ENCODE data around the gene CLEC5A.
"Not testable (repeated sequence)": the region's sequence is repeated elsewhere in the genome, so short reads cannot be mapped to it uniquely, and the experiment has no call there.

CLEC5A gene

DNA sequence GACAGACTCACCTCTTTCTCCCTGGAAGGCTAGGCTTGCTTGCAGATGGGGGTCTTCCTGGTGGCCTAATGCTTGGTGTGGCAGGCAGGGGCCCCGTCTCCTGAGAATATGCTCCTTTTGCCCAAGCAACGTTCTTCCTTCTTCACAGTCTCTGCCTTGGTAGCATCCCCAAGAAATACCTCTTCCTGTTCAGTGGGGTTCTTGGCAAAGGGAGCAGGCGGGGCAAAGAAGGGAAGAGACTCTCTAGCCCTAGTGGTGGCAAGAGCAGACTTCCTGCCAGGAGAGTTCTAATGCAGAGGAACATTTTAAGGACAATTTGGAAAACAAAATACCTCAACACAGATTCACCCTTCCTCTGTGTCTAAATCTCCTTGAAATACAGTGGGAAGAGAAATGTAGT lies at the start of gene CLEC5A:
Gene CLEC5A, minus strand, starts transcription at position 179 of the 400 bp plus-strand sequence. CDS start 682 bp downstream, outside the sequence.
- no peak for DNase-seq

DNA sequence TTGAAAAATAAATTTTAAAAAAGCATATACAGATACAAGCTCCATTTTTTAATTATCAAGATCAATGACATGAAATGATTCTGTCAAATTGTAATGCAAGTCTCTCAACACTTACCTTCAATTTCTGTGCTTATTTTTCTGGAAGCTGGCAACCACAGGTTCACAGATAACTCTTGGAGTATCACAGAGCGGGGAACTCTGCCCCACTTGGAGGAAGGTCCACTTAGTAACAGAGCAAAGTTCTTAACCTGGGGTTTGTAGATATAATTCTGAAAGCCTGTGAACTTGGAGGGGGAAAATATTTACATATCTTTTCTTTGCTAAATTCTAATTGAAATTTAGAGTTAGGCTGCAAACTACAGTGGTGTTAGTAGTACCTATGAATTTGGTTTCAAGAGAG lies 46.6 kb upstream of the CLEC5A start:
- DNase-seq = no peak

GRCh38 chr7:141992688-141993087 lies 45.9 kb upstream of the CLEC5A start:
- DNase-seq = no peak

- peak; percentile 66 for DNase-seq
Observed at GRCh38 chr7:141992156-141992555, 45.4 kb upstream of the CLEC5A start.

- peak; percentile 20 for DNase-seq
Observed at GRCh38 chr7:141991140-141991539, 44.4 kb upstream of the CLEC5A start.

DNA sequence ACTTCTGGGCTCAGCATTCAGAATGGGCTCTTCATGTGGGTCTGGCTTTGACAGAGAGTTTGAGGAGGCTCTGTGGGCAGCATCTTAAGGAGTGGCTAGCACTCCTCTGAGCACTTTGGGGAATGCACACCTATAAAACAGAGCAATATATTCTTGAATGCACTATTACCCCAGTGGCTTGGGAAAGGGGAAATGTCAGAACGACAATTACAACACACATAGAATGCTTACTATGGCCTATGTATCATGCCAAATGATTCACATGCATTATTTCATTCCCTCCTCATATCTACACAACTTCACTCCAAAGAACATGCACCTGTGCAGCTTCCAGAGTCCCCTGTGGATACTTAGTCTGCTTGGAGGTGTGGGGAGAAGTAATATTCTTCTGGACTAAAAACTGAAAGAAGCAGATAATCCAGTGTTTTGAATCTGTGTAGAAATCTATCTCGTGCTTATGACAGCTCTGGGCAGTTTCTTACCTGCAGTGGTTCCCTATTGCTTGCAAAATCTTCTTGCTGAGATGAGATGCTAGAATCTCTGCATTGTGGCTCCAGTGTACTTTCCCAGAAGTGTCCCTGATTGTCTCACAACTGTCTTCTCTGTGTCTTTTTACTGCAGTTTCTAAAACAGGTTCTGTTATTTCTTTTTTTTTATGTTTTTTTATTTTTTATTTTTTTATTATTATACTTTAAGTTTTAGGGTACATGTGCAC lies 43.4 kb upstream of the CLEC5A start:
- DNase-seq = peak; percentile 44

DNA sequence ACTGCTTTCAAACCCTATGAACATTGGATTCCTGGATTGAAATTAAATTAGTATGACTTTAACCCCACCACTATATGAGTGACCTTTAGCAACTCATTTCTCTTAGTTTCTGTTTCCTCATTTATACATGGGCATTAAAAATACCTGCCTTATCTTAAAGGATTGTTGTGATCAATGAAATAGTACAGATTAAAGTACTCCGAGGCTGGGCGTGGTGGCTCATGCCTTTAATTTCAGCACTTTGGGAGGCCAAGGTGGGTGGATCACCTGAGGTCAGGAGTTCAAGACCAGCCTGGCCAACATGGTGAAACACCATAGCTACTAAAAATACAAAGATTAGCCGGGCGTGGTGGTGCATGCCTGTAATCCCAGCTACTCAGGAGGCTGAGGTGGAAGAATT lies 41.0 kb upstream of the CLEC5A start:
- not testable (repeated sequence) for DNase-seq

- DNase-seq = peak; percentile 18
Observed at GRCh38 chr7:141986923-141987322, 40.1 kb upstream of the CLEC5A start.

GRCh38 chr7:141985926-141986325 lies 39.2 kb upstream of the CLEC5A start:
- DNase-seq = not testable (repeated sequence)

DNA sequence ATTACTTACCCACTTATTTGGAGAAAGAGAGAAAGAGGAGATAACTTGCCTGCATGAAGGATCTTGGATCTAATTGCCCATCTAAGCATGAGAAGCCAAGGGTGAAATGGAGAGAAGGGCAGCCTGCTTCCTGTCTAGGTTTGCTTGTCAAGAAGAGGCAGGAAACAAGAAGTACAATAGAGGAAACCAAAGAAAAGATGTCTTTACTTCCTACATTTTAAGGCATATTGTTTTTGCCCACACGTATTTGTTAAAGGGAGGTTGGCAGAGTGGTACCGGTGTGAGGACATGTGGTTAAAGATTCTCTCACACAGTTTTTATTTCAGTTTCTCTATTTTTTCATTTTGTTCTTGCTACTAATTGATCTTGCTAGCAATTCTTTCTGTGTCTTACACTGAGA lies 32.8 kb upstream of the CLEC5A start:
- no peak for DNase-seq

DNA sequence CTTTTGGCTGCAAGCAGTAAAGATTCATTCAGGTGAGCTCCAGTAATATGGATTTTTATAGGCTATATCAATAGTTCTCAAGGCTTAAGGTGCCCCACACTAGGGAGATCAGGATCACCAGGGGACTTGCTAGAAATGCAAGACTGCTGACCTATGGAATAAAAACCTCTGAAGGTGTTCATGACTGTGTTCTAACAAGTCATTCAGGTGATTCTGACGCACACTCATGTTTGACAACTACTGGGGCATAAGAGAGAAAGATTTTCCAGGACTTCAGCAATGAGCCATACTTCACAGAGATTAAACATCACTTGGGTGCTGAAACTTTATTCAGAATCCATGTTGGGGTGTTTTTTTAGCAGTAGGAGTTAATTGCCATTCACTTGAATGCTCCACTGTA lies 31.6 kb upstream of the CLEC5A start:
- DNase-seq = no peak

GRCh38 chr7:141976524-141977245 lies 29.9 kb upstream of the CLEC5A start:
- no peak for DNase-seq

GRCh38 chr7:141975806-141976523 lies 29.2 kb upstream of the CLEC5A start:
- DNase-seq = peak; percentile 86

DNA sequence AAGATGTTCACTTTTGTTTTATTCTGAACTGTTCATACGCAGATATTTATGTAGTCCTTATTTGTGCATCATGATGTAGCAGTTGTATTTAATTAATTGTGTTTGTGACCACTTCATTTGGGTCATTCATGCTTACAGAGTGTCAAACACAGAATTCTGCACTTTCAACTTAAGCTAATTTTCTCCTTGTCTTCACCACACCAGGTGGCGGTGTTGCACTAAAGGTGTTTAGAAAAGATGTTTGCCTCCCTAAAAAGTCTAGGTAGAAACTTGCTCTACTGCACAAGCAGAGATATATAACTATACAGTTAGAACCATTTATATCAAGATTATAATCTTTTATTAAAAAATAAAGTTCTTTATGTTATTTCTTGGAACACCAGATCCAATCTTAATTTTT lies 28.1 kb upstream of the CLEC5A start:
- DNase-seq = no peak

DNA sequence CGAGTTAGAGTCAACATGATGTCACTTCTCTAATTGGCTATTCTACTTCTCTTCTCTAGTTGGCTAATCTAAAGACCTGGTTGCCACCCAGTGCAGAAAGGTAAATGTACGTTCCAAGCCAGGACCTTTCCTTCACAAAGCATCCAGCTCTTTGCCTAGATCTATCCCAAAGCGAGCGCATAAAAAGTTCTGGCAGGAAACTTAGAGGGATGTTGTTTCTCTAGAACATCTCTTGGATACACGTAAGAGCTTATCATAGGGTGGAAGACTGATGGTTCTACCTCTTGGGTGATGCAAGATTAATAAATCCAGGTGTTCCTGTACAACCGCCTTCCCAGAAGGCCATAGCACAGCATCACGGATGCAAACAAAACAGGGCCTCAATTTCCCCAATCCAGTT lies 26.9 kb upstream of the CLEC5A start, which contains the start of gene TAS2R38:
Gene TAS2R38, minus strand, starts transcription at position 101 of the 400 bp plus-strand sequence. Its CDS starts 84 bp downstream, at position 17.
- no peak for DNase-seq

- DNase-seq = peak; percentile 91
Observed at GRCh38 chr7:141960687-141961422, 14.1 kb upstream of the CLEC5A start.

- peak; percentile 82 for DNase-seq
Observed at GRCh38 chr7:141956084-141956483, 9.3 kb upstream of the CLEC5A start.

GRCh38 chr7:141954334-141954733 lies 7.6 kb upstream of the CLEC5A start:
- DNase-seq = no peak

DNA sequence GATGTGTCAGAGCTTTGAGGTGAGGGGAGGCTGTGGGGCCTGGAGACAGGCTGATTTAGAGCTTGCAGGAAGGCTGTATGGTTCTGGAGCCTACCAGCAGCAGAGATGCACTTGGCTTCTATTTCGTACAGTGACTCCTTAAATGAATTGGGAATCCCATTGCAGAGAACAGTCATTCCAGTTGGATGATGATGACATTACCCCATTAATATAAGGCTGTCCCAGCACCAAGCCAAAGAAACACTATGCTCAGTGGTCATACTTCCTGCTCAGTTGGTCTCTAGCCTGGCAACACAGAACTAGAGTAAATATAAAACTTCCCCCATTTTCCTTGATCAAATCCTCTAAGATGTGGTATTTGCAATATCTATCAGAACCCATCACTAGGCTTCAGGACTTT lies 5.7 kb upstream of the CLEC5A start:
- no peak for DNase-seq

DNA sequence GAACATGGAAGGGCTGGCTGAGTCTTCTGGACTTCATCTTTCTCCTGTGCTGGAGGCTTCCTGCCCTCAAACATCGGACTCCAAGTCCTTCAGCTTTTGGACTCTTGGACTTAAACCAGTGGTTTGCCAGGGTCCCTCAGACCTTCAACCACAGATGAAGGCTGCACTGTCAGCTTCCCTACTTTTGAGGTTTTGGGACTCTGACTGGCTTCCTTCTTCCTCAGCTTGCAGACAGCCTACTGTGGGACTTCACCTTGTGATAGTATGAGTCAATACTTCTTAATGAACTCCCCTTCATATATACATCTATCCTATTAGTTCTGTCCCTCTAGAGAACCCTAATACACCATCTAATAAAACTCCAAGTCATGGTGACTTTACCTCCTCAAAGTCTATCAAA lies 4.0 kb upstream of the CLEC5A start:
- peak; percentile 33 for DNase-seq

DNA sequence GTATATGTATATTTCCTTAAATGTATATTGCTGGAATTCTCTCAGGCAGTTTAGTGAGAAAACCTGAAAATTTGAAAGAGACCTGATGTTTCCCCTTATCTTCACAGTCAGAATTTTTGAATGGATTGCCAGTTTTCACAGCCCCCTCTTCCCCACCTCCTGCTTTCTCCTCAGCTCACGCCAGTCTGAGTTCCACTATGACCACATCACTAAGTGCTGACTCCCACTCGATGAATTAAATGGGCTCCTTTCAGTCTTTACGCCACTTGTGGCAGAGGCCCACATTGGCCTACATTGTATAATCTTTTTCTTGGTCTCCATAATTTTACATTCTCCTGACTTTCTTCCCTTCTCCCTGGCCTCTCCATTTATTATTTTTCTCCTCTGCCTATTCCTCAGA lies 3.1 kb upstream of the CLEC5A start:
- DNase-seq = no peak

DNA sequence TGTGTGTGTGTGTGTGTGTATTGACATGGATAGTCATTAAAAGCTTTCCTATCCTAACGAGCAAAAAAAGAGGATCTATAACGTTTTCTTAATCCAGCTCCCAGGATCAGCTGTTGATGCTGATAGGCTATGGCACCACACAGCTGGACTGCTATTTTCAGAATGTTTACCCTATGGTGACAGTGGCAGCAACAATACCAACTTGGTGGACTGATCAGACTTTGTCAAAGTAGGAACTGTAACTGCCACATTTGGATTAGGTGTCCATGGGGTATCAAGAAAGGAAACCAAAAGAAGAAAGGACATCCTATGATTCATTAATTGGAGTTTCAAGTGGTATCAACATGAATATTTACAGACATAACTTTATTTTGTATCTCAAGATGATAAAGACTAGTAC lies 2.7 kb upstream of the CLEC5A start:
- DNase-seq = peak; percentile 71

GRCh38 chr7:141949021-141949420 lies 2.2 kb upstream of the CLEC5A start:
- DNase-seq = peak; percentile 57

Measured in suppressor macrophage treated with lipopolysaccharide for 4 hours (primary cell).